Right lobe of liver (tissue), 6 donors: ENCODE data around the gene MTIF3. TPM values are rescaled to one million over a fixed set of nuclear protein-coding genes. Genes with fewer than 3 reads are reported as not detected.

Experiments used
- ATAC-seq, 4 donors: fragments of 200-7000 bp; cut with Tn5 transposase; one replicate each; pipeline ENCODE4 v1.9.1; 2020; ENCODE audit warnings: mild to moderate bottlenecking in 4 of 4, moderate library complexity in 4 of 4
- DNase-seq, 3 donors: peaks; one replicate each; pipeline ENCODE4 v3.0.0-alpha.2; 2020
- H3K27ac ChIP-seq, 3 donors: fragments of 200-600 bp; one replicate each; pipeline ENCODE4 v1.8.0; 2022
- H3K27me3 ChIP-seq, 2 donors: fragments of 200-600 bp; one replicate each; pipeline ENCODE4 v1.8.0; 2022
- H3K36me3 ChIP-seq, 4 donors: fragments of 200-600 bp; sonication (generic) in 1 of 4; one replicate each; pipeline versions ENCODE4 v1.5.1 to v1.8.0; 2017 to 2022; ENCODE audit warnings: control low read depth in 1 of 4
- H3K4me1 ChIP-seq, 4 donors: fragments of 200-600 bp; sonication (generic) in 1 of 4; one replicate each; pipeline versions ENCODE4 v1.5.1 to v1.8.0; 2017 to 2022; ENCODE audit warnings: control low read depth in 1 of 4
- H3K4me3 ChIP-seq, 3 donors: fragments of 200-600 bp; one replicate each; pipeline ENCODE4 v1.8.0; 2022
- H3K9me3 ChIP-seq, 4 donors: fragments of 200-600 bp; sonication (generic) in 1 of 4; one replicate each; pipeline versions ENCODE4 v1.5.1 to v1.8.0; 2017 to 2022; ENCODE audit warnings: control low read depth in 1 of 4
- CTCF ChIP-seq, 4 donors: fragments of 200-600 bp in 3 of 4; fragments of 450-650 bp in 1 of 4; IDR thresholded peaks; one replicate each; pipeline versions ENCODE4 v1.5.1 to v1.8.0; 2016 to 2022; ENCODE audit warnings: antibody characterized with exemption in 4 of 4, mild to moderate bottlenecking in 2 of 4
- POLR2A ChIP-seq: fragments of 450-650 bp; IDR thresholded peaks from one replicate; pipeline ENCODE4 v1.6.1; 2017; ENCODE audit warnings: antibody characterized with exemption, mild to moderate bottlenecking
- WGBS: methylation state at CpG from one replicate; pipeline ENCODE4 v1.1.6; 2018; ENCODE audit warnings: low coverage, low lambda C conversion rate; ENCODE audit not compliant: insufficient coverage; ENCODE audit errors: missing lambda C conversion rate; 5-methylcytosine and 5-hydroxymethylcytosine counted together
- intact Hi-C, 2 donors: fragments of 100-400 bp; cut with DNase I; formaldehyde crosslinking; loops; one replicate each; pipeline versions ENCODE4 v1.11.2 to v1.14.1; 2022
- total RNA-seq, 6 experiments: library from RNA; depleted of rRNA in 2 of 6; stranded (reverse); fragments of >200 nt in 2 of 6; fragmentation: NEBNext Ultra II Directional in 3 of 6; extraction: Animal tissue kit (Norgen Biotek cat#: 25700) in 3 of 6; gene quantifications; one replicate each; pipeline versions ENCODE4 v1.1.0 to v1.2.4, GENCODE V29; 2016 to 2023
- donor health status: DM: no; HTN: yes; CAD: no.
- donor health status: DM: no; HTN: no; CAD: no.
- donor health status: DM: no; HTN: no; CAD: no.
- donor health status: DM: no; HTN: yes; CAD: no.
- donor health status: DM: no; HTN: yes; CAD: no.

Gene MTIF3
- total RNA-seq, 6 experiments from 2014 or later: 26.5 to 46.0 (median 32.0) TPM

DNA sequence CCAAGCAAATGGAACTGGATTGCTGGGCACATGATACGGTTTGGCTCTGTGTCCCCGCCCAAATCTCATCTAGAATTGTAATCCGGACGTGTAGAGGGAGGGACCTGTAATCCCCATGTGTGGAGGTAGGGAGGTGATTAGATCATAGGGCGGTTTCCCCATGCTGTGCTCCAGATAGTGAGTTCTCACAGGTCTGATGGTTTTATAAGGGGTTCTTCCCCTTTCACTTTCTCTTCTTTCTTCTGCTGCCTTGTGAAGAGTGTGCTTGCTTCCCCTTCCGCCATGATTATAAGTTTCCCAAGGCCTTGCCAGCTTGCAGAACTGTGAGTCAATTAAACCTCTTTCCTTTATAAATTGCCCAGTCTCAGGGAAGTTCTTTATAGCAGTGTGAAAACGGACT is 32.6 kb upstream of the MTIF3 start:
- Histone ChIP-seq H3K4me1 (no peaks in the 10 kb centered on the region), H3K27me3 (no peaks in the 10 kb centered on the region), H3K36me3 (no peaks in the 10 kb centered on the region), H3K27ac (no peak overlapping the region), H3K4me3 (no peak overlapping the region), H3K9me3 (no peaks in the 10 kb centered on the region)
- 63% methylated on average over 7 of the region's 7 CpGs for WGBS
- peak; percentile 58 to 80 (median 69) for ATAC-seq
- intact Hi-C loops: no loop called here
- no peak for DNase-seq
- no peak for TF ChIP-seq CTCF (IDR thresholded peaks at IDR 0.05)
- TF ChIP-seq POLR2A: no peak

GRCh38 chr13:27481766-27482165 is 31.4 kb upstream of the MTIF3 start:
- H3K27ac ChIP-seq: no peak overlapping the region
- no peaks in the 10 kb centered on the region for H3K9me3 ChIP-seq
- intact Hi-C loops: no loop called here
- TF ChIP-seq CTCF (IDR thresholded peaks at IDR 0.05) (peak; percentile 62 to 72 (median 67)), POLR2A (no peak)
- no peak overlapping the region for H3K4me3 ChIP-seq
- ATAC-seq (peak; percentile 71 to 88 (median 86)), DNase-seq (peak; percentile 61 to 68 (median 62))
- peaks cover 0 to 6% (median 0%) of the 10 kb centered on the region in 4 donors for H3K4me1 ChIP-seq
- H3K36me3 ChIP-seq: no peaks in the 10 kb centered on the region
- WGBS: 21% methylated on average over 10 of the region's 11 CpGs
- no peaks in the 10 kb centered on the region for H3K27me3 ChIP-seq

DNA sequence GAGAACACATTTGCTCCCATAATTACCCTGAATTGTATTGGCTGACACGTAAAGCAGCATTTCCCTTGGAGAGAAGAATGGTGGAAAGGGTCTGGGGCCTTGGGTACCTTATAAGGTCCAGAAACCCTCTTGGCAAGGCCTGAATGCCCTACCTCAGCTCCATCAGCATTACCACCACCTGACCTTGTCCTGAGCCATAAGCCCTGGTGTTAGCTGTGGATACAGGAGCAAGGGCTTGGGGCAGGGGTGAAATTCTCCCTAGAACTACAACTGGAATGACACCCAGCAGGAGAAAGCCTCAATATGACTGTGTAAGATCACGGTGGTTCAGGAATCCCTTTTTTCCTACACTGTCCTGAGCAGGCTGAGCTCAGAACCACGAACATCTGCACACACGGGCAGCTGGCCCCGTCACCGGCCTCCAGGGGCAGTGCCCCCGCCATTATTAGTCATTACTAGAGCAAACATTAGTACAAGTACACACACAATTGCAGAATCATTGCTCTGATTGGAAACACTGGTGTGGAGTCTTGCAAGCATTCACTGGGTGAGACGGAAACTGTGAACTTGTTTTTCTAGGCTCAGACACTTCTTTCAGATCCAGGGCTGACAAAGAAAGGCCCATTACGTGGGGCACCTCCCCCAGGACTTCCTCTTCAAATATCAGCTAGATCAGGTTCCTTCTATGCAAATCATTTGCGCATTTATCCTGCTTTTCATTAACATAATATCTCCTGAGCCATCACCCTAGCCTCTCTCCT is 26.8 kb upstream of the MTIF3 start:
- H3K27me3 ChIP-seq: no peaks in the 10 kb centered on the region
- no peaks in the 10 kb centered on the region for H3K9me3 ChIP-seq
- no peak overlapping the region for H3K4me3 ChIP-seq
- H3K36me3 ChIP-seq: no peaks in the 10 kb centered on the region
- H3K4me1 ChIP-seq: peaks cover 0 to 6% (median 0%) of the 10 kb centered on the region in 4 donors
- intact Hi-C loops: no loop called here
- TF ChIP-seq POLR2A: no peak
- peak in 3 of 4 donors; percentile 5 to 12 (median 5) for TF ChIP-seq CTCF (IDR thresholded peaks at IDR 0.05)
- ATAC-seq: peak; percentile 71 to 97 (median 82)
- DNase-seq: peak in 1 of 3 donors; percentile 70
- 25% methylated on average over 8 of the region's 10 CpGs for WGBS
- H3K27ac ChIP-seq: peak overlapping the region in 1 of 3 donors; percentile 13

DNA sequence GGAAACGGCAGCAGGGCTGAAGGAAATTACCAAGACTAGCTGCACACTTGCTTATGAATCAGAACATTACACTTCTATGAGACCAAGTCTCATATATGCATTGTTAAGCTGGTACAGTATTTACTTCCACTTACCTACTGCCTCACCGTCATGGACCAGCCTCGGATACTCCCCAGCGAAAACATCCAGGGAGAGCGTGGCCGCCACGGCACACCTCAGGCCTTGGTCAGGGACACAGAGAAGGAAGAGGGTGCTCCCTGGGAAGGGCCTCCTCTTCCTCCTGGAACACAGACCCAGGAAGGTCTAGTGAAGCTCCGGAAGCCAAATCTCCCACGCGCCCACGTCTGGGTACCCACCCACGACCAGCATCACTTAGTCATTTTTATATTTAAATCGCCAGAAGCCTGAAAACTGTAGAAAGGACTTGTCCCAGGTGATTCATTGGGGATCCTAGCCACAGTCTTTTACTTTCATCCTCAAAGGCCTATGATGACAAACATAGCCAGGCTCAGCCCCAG is 24.4 kb upstream of the MTIF3 start:
- Histone ChIP-seq H3K27me3 (no peaks in the 10 kb centered on the region), H3K4me1 (peaks cover 0 to 6% (median 0%) of the 10 kb centered on the region in 4 donors), H3K36me3 (no peaks in the 10 kb centered on the region), H3K9me3 (no peaks in the 10 kb centered on the region), H3K4me3 (no peak overlapping the region), H3K27ac (no peak overlapping the region)
- WGBS: 82% methylated on average over 7 of the region's 13 CpGs
- TF ChIP-seq CTCF (IDR thresholded peaks at IDR 0.05) (no peak), POLR2A (no peak)
- DNase-seq: no peak
- intact Hi-C loops: no loop called here
- ATAC-seq: no peak
